HepG2 (cell line): Measurements from ENCODE around the gene PFDN5. TPM values are rescaled to one million over a fixed set of nuclear protein-coding genes. Genes with fewer than 3 reads are reported as not detected.
A peak's percentile ranks its signal among the peaks of the same experiment; 100 is the strongest.

Source experiments
- BCL6 ChIP-seq: IDR thresholded peaks from 2 replicates; pipeline ENCODE4 v1.6.1; 2016; ENCODE audit warnings: missing genetic modification reagents, missing compliant biosample characterization
- FOSL1 ChIP-seq: sonication (generic); formaldehyde crosslinking; IDR thresholded peaks from 2 replicates; pipeline ENCODE4 v1.9.0; 2021; ENCODE audit warnings: missing genetic modification reagents, borderline replicate concordance
- HOXA7 ChIP-seq: sonication (generic); formaldehyde crosslinking; IDR thresholded peaks from 2 replicates; pipeline ENCODE4 v1.8.1; 2022; ENCODE audit warnings: mild to moderate bottlenecking, missing genetic modification reagents, moderate library complexity
- MBNL3 ChIP-seq: fragments of 250-450 bp; sonication (Bioruptor Pico); conservative IDR thresholded peaks from 2 replicates; pipeline ENCODE4 v1.8.0; 2022; ENCODE audit warnings: mild to moderate bottlenecking, inconsistent platforms
- TOPORS ChIP-seq: sonication (generic); formaldehyde crosslinking; IDR thresholded peaks from 2 replicates; pipeline ENCODE4 v1.8.0; 2023; ENCODE audit warnings: mild to moderate bottlenecking, missing genetic modification reagents
- TSC22D2 ChIP-seq: sonication (generic); formaldehyde crosslinking; IDR thresholded peaks from 2 replicates; pipeline ENCODE4 v1.5.1; 2020; ENCODE audit warnings: missing genetic modification reagents, mild to moderate bottlenecking, borderline replicate concordance
- ZBTB42 ChIP-seq: sonication (generic); formaldehyde crosslinking; IDR thresholded peaks from 2 replicates; pipeline ENCODE4 v1.5.0; 2020; ENCODE audit warnings: mild to moderate bottlenecking, missing genetic modification reagents
- ZNF251 ChIP-seq: sonication (generic); formaldehyde crosslinking; IDR thresholded peaks from 2 replicates; pipeline ENCODE4 v1.9.0; 2021; ENCODE audit warnings: mild to moderate bottlenecking, missing genetic modification reagents
- ZNF556 ChIP-seq: sonication (generic); formaldehyde crosslinking; IDR thresholded peaks from 2 replicates; pipeline ENCODE4 v1.4.0; 2020; ENCODE audit warnings: mild to moderate bottlenecking, missing genetic modification reagents, borderline replicate concordance
- ZNF7 ChIP-seq: IDR thresholded peaks from 2 replicates; pipeline ENCODE4 v1.6.1; 2016; ENCODE audit warnings: missing biosample characterization, missing genetic modification reagents
- polyA plus RNA-seq, 8 experiments: library from polyadenylated mRNA; depleted of rRNA in 3 of 8; stranded (reverse) in 7 of 8; unstranded in 1 of 8; fragments of >200 nt; fragmentation: Illumina TruSeq in 4 of 8; extraction: Trizol in 4 of 8; gene quantifications; 2 replicates each; pipeline versions ENCODE4 v1.2.1 to v1.2.3, GENCODE V29; 2011 to 2016; ENCODE audit warnings: low read depth in 4 of 8, missing spikeins in 1 of 8, mixed read lengths in 1 of 8; ENCODE audit not compliant: insufficient read depth in 1 of 8
- total RNA-seq, 5 experiments: library from RNA; depleted of rRNA; stranded (reverse); fragments of >200 nt; fragmentation: Illumina TruSeq; extraction: Trizol; gene quantifications; 2 replicates each; pipeline ENCODE4 v1.2.3, GENCODE V29; 2016; ENCODE audit warnings: low read depth in 1 of 5
- TF ChIP-seq, protein P1 (sequence below): sonication (generic); formaldehyde crosslinking; IDR thresholded peaks from 2 replicates; pipeline ENCODE4 v1.5.1; 2020; ENCODE audit warnings: missing genetic modification reagents, mild to moderate bottlenecking, borderline replicate concordance
- TF ChIP-seq, protein P2 (sequence below), 2 experiments: sonication (generic) in 1 of 2; formaldehyde crosslinking in 1 of 2; IDR thresholded peaks; 2 replicates each; pipeline versions ENCODE4 v1.4.0 to v1.6.1; 2016 to 2020; ENCODE audit warnings: borderline replicate concordance in 1 of 2, low read depth in 1 of 2, mild to moderate bottlenecking in 1 of 2, missing genetic modification reagents in 1 of 2
- TF ChIP-seq, protein P3 (sequence below): IDR thresholded peaks from 2 replicates; pipeline ENCODE4 v1.6.1; 2016; ENCODE audit warnings: mild to moderate bottlenecking, missing biosample characterization, missing genetic modification reagents
- TF ChIP-seq, protein P4 (sequence below): sonication (generic); formaldehyde crosslinking; IDR thresholded peaks from 2 replicates; pipeline ENCODE4 v1.4.0; 2020; ENCODE audit warnings: low read depth, missing genetic modification reagents
- TF ChIP-seq, protein P5 (sequence below): sonication (generic); formaldehyde crosslinking; IDR thresholded peaks from 2 replicates; pipeline ENCODE4 v1.5.0; 2020; ENCODE audit warnings: missing genetic modification reagents

Gene PFDN5
- total and polyA plus RNA-seq, 2 of the 13 experiments (the other 11 are each of a cell fraction or from before 2014, with no cell fraction given), result 449 to 462 TPM

DNA sequence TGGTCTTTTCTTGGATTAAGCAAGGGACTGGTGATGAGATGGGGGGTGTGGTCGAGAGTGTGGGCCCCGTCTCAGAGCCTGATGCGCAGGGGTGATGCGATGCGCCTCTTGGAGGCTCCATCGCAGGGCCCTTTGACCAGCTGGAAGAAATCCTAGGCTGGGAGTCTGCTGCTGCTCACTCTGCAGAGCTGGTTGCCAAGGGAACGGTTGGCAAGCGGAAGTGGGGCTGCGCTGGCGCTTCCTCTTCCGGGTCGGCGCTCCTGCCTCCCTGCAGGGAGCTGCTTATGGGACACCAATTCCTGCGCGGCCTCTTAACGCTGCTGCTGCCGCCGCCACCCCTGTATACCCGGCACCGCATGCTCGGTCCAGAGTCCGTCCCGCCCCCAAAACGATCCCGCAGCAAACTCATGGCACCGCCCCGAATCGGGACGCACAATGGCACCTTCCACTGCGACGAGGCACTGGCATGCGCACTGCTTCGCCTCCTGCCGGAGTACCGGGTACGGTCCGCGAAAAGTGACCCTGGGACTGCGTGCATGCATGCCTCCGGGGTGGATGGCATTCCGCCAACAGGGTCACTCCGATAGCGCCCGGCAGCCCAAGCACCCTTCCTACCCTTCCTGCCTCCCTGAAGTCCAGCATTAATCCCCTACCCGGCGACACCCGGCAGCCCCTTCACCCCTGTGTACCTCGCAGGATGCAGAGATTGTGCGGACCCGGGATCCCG, 4.3 kb downstream of the PFDN5 start, which contains the start of gene MYG1 (continued):
- TF ChIP-seq, protein P1, sequence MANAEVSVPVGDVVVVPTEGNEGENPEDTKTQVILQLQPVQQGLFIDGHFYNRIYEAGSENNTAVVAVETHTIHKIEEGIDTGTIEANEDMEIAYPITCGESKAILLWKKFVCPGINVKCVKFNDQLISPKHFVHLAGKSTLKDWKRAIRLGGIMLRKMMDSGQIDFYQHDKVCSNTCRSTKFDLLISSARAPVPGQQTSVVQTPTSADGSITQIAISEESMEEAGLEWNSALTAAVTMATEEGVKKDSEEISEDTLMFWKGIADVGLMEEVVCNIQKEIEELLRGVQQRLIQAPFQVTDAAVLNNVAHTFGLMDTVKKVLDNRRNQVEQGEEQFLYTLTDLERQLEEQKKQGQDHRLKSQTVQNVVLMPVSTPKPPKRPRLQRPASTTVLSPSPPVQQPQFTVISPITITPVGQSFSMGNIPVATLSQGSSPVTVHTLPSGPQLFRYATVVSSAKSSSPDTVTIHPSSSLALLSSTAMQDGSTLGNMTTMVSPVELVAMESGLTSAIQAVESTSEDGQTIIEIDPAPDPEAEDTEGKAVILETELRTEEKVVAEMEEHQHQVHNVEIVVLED (CRISPR knock-in tag), result peak; percentile 74; the same call in 1 of the 2 replicates
- TF ChIP-seq, protein P2, sequence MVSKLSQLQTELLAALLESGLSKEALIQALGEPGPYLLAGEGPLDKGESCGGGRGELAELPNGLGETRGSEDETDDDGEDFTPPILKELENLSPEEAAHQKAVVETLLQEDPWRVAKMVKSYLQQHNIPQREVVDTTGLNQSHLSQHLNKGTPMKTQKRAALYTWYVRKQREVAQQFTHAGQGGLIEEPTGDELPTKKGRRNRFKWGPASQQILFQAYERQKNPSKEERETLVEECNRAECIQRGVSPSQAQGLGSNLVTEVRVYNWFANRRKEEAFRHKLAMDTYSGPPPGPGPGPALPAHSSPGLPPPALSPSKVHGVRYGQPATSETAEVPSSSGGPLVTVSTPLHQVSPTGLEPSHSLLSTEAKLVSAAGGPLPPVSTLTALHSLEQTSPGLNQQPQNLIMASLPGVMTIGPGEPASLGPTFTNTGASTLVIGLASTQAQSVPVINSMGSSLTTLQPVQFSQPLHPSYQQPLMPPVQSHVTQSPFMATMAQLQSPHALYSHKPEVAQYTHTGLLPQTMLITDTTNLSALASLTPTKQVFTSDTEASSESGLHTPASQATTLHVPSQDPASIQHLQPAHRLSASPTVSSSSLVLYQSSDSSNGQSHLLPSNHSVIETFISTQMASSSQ (IDR thresholded peaks at IDR 0.05; ENCODE audit: low read depth), result no peak
- TF ChIP-seq, protein P2 (CRISPR knock-in tag; IDR thresholded peaks at IDR 0.05; ENCODE audit: borderline replicate concordance), result peak; percentile 73; the same call in 1 of the 2 replicates
- TF ChIP-seq, protein P3, sequence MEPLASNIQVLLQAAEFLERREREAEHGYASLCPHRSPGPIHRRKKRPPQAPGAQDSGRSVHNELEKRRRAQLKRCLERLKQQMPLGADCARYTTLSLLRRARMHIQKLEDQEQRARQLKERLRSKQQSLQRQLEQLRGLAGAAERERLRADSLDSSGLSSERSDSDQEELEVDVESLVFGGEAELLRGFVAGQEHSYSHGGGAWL (CRISPR knock-in tag), result peak; percentile 82
- TF ChIP-seq TOPORS (CRISPR knock-in tag) (peak; percentile 82), HOXA7 (no peak), BCL6 (no peak), ZNF251 (CRISPR knock-in tag) (no peak), TSC22D2 (CRISPR knock-in tag) (no peak), MBNL3 (CRISPR knock-in tag) (no peak), ZNF556 (CRISPR knock-in tag) (peak; percentile 86; the same call in 1 of the 2 replicates), ZNF7 (peak; percentile 98), FOSL1 (CRISPR knock-in tag) (peak; percentile 16; the same call in 1 of the 2 replicates), ZBTB42 (CRISPR knock-in tag) (no peak)
- TF ChIP-seq, protein P4, sequence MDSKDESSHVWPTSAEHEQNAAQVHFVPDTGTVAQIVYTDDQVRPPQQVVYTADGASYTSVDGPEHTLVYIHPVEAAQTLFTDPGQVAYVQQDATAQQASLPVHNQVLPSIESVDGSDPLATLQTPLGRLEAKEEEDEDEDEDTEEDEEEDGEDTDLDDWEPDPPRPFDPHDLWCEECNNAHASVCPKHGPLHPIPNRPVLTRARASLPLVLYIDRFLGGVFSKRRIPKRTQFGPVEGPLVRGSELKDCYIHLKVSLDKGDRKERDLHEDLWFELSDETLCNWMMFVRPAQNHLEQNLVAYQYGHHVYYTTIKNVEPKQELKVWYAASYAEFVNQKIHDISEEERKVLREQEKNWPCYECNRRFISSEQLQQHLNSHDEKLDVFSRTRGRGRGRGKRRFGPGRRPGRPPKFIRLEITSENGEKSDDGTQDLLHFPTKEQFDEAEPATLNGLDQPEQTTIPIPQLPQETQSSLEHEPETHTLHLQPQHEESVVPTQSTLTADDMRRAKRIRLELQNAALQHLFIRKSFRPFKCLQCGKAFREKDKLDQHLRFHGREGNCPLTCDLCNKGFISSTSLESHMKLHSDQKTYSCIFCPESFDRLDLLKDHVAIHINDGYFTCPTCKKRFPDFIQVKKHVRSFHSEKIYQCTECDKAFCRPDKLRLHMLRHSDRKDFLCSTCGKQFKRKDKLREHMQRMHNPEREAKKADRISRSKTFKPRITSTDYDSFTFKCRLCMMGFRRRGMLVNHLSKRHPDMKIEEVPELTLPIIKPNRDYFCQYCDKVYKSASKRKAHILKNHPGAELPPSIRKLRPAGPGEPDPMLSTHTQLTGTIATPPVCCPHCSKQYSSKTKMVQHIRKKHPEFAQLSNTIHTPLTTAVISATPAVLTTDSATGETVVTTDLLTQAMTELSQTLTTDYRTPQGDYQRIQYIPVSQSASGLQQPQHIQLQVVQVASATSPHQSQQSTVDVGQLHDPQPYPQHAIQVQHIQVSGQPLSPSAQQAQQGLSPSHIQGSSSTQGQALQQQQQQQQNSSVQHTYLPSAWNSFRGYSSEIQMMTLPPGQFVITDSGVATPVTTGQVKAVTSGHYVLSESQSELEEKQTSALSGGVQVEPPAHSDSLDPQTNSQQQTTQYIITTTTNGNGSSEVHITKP (CRISPR knock-in tag), result peak; percentile 97
- TF ChIP-seq, protein P5, sequence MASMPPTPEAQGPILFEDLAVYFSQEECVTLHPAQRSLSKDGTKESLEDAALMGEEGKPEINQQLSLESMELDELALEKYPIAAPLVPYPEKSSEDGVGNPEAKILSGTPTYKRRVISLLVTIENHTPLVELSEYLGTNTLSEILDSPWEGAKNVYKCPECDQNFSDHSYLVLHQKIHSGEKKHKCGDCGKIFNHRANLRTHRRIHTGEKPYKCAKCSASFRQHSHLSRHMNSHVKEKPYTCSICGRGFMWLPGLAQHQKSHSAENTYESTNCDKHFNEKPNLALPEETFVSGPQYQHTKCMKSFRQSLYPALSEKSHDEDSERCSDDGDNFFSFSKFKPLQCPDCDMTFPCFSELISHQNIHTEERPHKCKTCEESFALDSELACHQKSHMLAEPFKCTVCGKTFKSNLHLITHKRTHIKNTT (CRISPR knock-in tag), result no peak
